Stimulated activated CD8-positive, alpha-beta memory T cell treated with anti-CD3 and anti-CD28 coated beads, Interleukin-15, amount 100 ng/mL, for 48 hours (primary cell): ENCODE data around the gene CCDC142.

ENCODE experiments used
- DNase-seq, 2 donors: peaks; one replicate each; pipeline ENCODE4 v3.0.0-alpha.2; 2020; ENCODE audit warnings: low read depth in 2 of 2

Gene CCDC142

DNA sequence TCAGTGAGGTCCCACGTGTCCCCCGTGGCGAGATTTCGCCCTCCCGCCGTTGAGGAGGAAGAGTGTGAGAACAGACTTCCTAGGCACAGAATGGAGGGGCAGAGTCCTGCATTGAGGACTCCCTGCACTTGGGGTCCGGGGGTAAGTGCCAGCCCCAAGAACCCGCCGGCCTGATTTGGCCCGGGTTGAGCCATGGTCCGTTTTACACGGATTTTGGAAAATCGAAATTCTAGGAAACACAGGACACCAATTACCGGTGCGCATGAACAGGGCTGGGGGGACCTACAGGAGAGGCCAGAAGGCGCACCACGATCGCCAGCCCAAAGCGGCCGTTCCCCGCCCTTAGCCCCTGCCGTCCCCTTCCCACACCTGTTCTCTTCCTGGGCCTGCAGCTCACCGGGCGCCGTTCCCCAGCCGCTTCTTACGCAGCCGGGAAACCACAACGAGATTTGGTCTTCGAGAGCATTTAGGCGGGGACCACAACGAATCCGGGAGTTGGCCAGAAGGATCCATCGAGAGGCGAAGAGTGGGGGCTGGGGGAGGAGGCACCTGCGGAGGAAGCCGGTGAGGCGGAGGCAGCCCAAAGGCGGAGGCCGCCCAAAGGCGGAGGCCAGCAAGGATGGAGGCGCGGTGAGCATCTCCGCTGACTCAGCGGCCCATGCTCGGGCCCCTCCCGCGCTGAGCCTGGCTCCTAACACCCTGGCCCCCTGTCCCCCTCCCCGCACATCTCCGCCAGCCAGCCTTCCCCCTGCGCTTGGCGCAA, 31.0 kb upstream of the CCDC142 start:
- no peak for DNase-seq

DNA sequence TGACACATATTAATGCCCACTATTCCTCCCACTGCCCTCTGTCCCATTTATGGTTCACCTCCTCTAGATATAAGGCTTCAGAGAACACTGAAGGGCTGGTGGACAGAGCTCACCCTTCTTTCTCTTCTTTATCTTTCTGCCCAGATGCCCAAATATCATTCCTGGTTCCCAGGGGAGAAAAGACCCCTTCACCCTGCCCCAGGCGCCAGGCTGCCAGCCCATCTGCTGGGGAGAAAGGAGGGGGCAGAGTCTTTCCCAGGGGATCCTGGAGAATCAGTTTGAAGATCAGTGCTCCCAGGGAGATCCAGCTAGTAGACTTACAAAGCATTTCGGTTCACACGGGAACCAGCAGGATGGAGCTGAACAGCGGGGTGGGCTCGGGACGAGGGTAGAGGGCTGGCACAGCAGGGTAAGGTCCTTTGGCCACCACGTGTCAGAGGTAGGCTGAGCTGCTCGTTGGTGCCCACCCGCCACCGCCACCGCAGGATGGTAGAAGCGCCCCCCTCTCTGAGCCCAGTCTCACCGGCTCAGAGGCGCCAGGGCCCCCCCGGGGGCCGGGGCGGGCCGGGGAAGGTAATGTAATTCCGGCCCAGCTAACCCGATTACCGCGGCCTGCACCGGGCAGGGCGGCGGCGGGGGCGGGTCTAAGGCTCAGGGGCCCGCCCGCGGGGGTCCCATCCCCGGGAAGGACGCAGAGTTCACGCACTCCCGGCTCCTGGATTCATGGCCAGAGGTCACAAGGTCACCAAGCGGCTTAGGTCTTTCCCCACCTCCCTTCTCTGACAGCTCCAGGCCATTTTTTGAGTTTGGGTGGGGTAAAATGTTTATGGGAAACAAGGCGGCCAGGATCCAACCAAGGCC, 30.2 kb upstream of the CCDC142 start:
- DNase-seq: no peak

DNA sequence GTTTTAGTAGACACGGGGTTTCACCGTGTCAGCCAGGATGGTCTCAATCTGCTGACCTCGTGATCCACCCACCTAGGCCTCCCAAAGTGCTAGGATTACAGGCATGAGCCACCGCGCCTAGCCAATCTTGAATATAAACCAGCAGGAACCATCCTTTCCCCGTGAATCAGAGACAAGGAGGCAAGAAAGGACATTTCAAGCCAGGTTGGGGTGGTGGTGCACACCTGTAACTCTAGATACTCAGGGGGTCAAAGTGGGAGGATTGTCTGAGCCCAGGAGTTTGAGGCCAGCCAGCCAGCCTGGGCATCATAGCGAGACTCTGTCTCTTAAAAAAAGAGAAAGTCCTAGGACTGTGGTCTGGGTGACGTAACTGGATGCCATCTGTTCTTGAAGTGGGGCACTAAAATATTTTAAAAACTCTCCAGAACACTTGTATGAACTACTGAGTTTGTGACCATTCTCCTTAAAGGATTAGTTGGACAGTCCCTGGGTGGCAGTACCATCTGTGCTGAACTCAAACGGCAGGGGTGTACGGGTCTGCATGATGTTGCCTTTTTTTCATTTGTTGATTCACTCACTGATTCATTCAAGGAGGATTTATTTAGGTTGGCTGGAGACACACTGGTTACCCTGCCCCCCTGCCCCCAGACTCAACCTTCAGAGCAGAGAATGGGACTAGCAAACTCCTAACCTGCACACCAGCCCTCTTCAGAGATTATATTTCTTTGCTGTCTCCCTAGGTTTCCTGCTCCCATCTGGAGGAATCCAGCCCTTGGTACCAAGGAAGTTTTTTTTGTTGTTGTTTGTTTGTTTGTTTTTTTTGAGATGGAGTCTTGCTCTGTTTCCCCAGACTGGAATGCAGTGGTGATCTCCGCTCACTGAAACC, 28.5 kb upstream of the CCDC142 start:
- DNase-seq: no peak

- no peak for DNase-seq
These were observed 27.5 kb upstream of the CCDC142 start for GRCh38 chr2:74510272-74510671.

- no peak for DNase-seq
These were observed 25.2 kb upstream of the CCDC142 start for GRCh38 chr2:74507926-74508520.

GRCh38 chr2:74507145-74507925, 24.5 kb upstream of the CCDC142 start, which contains the start of gene PCGF1:
Gene PCGF1, minus strand, starts transcription at chr2:74507695. Its CDS starts 27 bp downstream, at chr2:74507668.
- DNase-seq: peak; percentile 97

- DNase-seq: no peak
These were observed 22.8 kb upstream of the CCDC142 start for GRCh38 chr2:74505448-74506246.

DNA sequence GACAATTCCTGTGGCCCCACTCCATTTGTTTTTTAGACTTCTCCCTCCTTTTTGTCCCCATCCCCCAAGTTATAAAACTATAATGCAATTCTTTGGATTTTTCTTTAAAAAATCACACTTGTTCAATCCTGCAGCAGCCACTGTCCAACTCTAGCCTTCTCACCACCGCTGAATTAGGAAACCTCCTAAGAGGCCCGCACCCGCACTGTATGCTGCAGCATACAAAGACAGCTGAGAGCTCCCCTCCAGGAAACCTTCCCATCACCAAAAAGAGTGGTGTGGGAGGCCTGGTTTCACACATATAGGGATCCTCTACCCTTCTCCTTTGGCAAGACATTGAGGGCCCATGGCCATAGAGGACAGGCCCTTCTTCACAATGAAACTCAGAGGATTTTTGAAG, 21.8 kb upstream of the CCDC142 start:
- DNase-seq: no peak

DNA sequence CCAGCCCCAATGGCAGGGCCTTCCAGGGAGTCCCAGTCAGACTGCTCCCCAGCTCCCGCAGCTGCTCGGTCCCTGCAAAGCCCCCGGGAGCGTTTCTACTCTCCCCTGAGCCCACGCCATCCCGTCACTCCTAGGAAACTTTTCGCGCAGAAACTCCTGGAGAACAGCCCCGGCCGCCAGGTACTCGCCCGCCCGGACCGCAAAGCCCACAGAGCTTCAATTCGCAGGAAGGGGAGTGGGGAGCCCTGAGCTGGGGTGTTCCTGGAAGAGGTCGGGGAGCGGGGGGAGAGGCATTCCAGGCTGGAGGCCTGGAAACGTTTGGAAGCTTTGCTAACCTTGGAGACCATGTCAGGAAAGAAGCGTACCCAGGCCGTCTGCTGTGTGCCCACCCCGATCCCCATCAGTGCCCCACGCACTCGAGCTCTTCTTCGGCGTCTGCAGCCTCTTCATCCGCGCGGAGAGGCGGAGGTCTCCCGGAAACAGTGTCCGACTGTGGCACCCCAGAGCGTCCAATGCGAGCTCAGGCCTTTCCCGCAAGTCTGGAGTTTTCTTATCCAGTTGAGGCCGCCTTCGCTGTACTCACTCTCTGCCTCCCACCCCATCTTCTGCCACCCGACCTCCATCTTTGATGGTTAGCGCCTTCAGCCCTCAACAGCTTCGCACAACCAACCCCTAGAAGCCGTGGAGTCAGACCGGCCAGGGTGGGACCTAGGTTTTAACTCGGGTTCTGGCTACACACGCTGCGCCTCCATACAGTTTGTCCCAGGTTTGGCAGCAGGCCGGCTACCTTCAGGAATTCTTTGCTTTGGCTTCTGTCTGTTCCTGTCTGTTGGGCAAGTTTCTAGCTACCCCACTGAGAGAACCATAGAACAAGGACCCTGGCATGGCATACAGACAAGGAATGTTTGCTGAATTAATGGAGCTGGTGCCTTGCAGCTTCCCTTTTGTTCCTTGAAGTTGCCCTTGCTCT, 21.0 kb upstream of the CCDC142 start:
- no peak for DNase-seq

DNA sequence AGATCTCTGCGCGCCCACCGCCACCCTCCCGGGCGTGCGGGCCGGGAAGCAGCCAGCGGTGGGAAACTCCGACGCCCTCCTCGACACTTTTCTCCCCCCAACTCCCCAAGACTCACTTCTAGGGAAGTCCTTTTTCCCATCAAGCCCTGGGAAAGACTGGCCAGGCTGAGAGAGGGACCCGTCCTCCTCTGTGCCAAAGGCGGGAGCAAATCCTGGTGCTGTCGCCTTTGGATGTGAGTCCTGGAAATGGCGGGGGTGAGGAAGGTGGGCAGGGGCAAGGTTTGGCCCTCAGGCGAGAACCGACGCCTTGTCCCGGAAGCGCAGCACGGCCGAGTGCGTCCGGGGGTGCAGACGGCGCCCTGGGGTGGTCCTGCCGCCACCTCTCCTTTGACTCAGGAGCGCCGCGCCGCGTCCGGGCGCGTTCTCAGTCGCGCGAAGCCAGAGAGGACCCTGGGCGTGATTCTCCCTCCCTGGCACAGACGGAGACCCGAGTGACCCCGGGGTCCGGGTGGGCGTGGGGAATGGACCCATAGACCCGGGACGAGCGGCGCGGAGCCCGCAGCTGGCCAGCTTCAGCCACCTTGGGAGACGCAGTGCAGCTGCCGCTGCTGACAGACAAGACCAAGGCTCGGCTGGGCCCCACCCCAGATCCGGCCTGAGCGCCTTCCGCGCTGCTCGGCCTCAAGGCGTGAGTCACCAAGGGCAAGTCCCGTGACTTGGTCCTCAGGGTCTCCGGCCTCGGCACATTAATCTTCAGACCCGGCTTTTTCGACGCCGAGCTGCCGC, 20.1 kb upstream of the CCDC142 start:
- peak; percentile 56 to 62 for DNase-seq

GRCh38 chr2:74502147-74502719, 19.4 kb upstream of the CCDC142 start:
- no peak for DNase-seq

DNA sequence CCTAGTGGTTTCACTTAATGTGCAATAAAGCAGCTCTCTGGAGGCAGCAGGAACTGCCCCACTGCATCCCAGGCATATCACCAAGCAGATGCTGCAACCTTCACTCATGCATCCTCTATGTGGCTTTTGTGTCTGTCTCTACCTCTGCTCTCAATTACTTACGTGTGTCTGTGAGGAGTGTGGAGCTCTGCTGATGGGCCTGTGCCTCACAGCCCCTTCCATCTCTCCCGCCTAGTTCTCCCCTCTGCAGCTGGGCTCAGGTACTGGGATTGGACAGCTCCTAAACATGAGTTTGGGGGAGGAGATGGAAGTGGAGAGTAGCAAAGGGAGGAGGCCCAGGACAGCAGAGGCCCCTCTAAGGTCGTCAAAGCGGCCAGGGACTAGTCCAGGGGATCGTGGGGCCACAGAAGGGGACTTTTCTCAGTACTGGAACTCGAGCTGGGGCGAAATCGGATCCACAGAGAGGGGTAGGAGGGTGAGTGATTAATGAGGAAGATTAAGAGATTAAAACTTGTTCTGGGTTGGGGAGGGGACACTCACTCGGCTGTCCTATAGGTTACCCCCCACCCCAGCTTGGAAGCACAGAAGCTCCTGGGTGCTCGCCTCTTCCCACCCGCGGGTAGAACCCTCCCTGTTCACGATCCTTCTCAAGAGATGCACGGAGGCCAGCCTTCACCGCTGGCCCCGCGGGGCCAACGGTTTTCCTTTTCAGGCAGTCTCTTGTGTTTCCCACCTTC, 18.7 kb upstream of the CCDC142 start:
- no peak for DNase-seq

- DNase-seq: no peak
These were observed 17.8 kb upstream of the CCDC142 start for GRCh38 chr2:74500578-74500946.

DNA sequence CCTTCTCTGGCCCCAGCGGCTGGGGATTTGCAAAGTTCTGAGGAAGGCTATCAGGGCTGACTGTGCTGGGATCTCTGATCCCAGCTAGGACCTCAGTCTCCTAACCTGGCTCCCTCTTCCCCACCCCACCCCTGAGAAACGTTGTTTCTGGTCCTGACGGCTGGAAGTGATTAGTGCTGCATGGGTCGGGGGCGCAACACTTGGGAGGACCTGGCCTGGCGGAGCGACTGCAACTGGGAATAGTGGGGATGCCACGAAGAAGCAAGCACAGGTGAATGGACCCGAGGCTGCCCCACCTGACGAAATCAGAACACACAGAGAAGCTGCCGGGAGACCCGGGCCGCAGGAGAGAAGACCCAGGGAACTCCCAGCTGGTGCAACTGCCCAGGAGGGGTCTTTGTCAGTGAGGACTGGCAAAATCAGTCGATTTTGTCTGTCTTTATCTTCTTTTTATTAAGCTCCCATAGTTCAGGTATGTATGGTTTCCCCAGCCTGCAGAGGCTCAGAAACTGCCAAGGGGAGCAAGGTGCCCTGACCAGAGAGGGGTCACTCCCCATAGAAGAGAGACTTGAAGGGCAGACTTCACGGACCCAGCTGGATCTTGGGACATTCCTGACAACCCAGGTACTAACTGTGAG, 17.3 kb upstream of the CCDC142 start:
- DNase-seq: no peak

DNA sequence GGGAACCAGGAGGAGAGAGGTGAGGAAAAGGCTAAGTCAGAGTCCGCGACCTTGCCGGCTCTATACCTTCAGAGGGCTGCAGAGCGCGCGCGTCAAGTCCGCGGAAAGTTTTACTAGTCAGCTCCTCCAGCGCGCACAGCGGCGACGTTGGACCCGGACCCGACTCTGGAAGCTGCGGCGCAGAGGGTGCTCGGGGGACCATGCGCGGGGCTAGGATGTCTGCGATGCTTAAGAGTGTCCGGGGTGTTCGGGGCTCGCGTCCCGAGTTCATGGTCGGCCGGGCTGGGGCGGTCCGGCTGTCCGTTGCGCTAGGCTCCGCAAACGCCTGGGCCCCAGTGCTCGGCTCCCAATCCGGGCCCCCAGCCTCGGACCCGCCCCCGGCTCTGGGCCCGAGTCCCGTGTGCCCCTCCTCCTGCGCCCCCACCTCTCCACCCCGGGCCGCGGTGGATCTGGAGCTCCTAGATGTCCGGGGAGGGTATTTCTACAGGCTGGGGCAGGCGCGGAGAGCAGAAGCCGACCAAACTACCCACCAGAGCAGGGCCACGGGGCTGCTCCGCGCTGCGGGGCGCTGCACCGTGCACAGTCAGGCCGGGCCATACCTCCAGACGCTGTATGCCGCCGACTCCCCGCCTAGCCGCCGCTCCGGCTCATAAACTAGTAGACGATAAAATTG, 16.6 kb upstream of the CCDC142 start, which contains the start of gene LBX2:
Gene LBX2, minus strand, starts transcription at position 337 of the 673 bp plus-strand sequence. Its CDS starts 66 bp downstream, at position 271.
- DNase-seq: no peak
